ENCODE data around the gene CHST11. TPM values are rescaled to one million over a fixed set of nuclear protein-coding genes. Genes with fewer than 3 reads are reported as not detected.

The CHST11 gene
- polyA plus RNA-seq, 3 donors = 6.2 to 8.1 (median 7.6) TPM

DNA sequence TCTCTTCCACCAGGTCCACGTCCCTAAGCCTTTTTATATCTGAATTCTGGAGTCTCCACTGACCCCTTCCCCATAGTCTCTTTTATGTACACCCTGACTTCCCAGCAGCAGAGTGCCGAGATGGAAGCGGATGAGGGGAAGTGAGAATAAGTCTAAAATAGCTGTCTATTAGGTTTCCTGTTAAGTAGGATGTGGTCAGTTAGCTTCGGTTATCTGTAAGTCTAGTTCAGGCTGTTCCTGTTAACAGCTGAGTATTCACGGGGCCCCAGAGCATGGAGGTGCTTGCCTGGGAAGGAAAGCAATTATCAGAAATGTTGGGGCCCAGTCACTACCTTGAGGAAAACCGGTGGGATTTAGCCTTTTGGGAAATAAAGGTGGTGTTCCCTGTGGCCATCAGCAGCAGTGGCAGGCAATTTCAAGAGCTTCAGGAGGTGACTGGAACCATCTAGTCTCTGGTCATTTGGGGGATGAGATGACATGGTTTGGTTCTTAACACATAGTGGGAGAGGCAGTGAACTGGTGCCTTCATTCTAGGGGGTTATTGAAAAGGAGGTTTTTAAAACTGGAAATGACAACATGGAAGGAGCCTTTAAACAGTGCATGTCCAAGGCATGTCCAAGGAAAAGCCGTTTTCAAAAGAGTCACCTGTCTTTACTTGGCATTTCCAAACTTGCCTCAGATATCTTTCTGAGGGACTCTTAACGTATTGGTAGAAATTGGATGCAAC, 21.8 kb downstream of the CHST11 start:
- no peak for DNase-seq

DNA sequence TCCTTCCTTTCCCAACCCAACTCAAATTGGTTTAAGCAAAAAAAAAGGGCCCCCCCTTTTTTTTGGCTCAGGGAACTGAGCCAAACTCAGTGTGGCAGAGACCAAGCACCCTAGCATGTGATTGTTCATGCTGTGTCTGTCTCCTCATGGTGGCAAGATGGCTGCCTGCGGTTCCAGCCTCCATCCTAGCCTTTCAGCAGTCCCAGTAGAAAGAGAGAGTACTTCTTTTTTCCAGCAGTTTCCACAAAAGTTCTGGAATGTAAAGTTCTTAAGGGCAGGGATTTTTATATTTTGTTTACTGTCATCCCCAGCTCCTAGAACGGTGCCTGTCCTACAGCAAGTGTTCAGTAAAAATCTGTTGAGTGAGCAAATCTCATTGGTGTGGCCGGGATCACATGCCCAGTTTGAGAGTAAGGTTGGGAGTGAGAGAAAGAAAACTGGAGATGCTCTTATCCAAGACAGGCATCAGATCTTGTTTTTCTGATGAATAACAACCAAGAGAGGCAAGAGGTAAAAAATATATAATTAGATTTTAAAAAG, 22.4 kb downstream of the CHST11 start:
- DNase-seq = no peak

DNA sequence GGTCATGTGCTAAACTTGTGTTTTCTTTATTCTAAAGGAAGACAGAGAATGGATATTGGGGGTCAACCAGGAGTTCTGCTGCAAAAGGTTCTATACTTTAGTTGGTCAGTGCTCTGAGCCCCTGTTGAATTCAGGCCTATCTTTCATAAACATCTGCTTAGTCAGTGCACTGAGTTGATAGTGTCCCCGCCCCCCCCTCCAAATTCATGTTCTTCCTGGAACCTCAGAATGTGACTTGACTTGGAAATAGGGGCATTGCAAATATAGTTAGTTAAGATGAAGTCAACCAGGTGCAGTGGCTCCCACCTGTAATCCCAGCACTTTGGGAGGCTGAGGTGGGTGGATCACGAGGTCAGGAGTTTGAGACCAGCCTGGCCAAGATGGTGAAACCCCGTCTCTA, 23.3 kb downstream of the CHST11 start:
- no peak for DNase-seq

DNA sequence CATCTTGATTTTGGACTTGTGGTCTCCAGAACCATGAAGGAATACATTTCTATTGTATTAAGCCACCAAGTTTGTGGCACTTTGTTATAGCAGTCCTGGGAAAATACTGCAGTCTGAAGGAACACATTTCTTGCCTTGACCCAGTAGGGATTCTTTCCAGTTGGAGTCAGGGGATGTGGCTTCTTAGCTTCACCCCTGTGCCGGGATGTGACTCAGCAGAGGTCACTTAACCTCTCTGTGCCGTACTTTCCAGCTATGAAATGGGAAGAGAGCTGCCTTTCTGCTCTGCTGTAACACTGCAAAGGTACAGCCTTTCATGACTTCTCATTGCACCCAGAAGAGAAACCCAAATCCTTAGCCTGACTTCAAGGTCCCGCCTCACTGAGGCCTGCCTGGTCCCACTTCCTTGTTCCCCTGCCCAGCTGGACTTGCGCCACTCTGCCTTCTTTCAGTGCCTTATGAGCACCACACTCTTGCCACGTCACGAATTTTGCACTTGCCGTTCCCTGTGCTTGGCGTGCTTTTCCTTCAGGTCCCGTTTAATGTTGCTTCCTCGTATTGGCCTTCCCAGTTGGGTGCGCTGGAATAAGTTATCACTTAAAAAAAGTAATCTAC, 24.2 kb downstream of the CHST11 start:
- DNase-seq = no peak

GRCh38 chr12:104482113-104482512, 25.4 kb downstream of the CHST11 start:
- DNase-seq = no peak

DNA sequence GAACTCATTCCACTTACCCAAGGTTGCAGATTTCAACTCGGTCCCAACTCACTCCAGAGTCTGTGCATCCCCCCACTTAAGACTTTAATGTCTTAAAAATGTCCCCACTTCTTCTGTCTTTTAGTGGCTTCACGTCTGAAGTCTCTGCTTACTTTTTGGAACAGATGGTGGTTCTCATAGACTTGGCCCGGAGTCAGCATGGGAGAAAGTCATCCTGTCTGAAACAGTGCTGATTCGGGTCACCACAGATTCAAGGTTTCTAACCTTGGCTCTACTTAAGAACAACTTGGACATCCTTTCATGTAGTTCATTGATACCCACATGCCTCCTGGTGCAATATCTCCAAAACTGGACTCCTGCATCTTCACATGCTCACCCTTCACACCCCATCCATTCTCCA, 26.0 kb downstream of the CHST11 start:
- no peak for DNase-seq

DNA sequence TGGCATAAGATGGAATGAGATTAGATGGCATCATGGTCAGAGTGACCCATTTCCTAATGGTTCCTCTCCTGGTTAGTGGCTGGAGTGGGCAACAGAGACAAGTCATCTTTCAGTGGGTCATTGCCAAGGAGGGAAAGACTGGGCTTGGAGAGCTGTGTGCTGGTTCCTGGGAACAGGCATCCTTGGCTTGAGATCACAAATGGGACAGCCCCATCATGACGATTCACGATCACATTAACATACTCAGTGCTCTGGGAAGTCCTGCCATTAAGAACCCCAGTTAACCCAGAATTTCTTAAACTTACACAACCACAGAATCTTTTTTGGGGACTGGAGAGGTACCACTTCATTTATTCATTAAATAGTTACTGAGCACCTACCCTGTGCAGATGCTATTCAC, 27.3 kb downstream of the CHST11 start:
- no peak for DNase-seq

GRCh38 chr12:104485651-104486362, 29.1 kb downstream of the CHST11 start:
- DNase-seq = no peak

DNA sequence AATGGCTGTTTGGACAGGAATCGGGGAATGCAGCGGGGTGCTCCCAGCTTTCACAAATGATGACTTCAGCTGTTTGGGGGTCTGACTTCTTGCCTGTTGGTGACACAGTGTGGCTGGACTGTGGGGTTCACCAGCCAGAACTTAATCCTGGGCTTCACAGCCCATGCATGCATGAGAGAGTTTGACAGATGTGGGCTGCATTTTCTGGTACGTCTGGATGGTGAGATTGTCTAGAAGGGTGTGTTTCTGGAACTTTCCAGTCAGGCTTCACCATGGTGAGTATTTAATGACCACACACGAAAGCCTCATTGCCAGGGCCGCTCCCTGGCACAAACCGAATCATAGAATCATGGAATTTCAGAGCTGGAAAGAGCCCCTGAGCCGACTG, 29.6 kb downstream of the CHST11 start:
- DNase-seq = no peak

- DNase-seq = no peak
These were observed 30.4 kb downstream of the CHST11 start for GRCh38 chr12:104486943-104487819.

GRCh38 chr12:104488374-104488773, 31.6 kb downstream of the CHST11 start:
- DNase-seq = no peak

DNA sequence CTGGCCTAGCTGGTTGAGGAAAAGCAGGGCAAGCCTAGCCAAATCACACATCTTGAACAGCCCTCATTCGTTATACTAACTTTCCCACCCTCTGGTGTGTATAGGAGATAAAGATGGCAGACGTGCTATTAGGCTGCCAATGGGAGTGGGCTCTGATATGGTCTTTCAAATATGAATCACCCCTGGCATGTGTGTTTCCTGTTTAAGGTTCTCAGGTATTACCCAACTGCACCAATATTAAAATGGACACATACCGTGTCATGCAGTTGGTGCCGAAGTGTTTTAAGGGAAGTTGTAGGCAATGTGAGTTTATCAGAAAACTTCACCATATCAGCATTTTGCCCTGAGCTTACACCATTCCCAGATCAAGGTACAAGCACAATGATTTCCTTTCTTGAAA, 33.4 kb downstream of the CHST11 start:
- no peak for DNase-seq

DNA sequence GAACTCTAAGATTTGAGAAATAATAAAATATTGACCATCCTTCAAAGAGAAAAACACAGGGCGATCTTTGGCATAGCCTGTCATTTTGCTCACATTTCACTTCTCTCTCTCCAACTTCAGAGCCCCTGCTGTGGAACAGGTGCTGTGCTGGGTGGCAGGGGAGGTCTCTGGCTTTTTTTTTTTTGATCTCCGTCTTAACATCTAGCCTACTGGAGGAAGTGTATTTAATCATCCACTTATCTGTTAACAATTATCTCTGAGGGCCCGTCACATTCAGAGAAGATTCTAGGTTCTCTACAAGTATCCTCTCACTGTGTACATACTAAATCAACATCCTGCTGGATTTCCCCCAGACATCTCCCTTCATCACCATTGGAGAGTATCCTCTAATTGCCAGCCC, 34.1 kb downstream of the CHST11 start:
- DNase-seq = no peak

DNA sequence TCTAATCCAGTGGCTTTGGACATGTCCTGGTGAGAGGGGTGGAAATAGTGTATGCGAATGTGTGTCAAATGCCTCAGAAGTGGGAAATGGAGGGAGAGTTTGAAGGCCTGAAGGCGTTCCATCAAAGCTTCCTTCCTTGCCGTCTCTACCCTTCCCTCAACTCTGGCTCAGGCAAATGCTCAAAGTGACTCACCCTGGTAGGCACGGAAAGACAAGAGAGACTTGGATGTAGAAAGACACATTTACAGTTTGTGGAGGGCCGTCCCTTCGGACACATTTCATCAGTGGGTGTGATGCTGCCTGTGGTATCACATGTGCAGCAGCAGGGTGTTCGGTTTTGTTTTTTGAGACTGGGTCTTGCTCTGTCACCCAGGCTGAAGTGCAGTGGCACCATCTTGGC, 36.7 kb downstream of the CHST11 start:
- no peak for DNase-seq

- DNase-seq = no peak
These were observed 37.5 kb downstream of the CHST11 start for GRCh38 chr12:104494137-104494792.

- no peak for DNase-seq
These were observed 38.0 kb downstream of the CHST11 start for GRCh38 chr12:104494793-104495158.

GRCh38 chr12:104495786-104496185, 39.0 kb downstream of the CHST11 start:
- no peak for DNase-seq

GRCh38 chr12:104496336-104496735, 39.6 kb downstream of the CHST11 start:
- DNase-seq = no peak

GRCh38 chr12:104498211-104498801, 41.6 kb downstream of the CHST11 start:
- no peak for DNase-seq

- no peak for DNase-seq
These were observed 43.1 kb downstream of the CHST11 start for GRCh38 chr12:104499668-104500332.
